ENCODE measurements around the gene TSKU.
A peak's percentile ranks its signal among the peaks of the same experiment; 100 is the strongest.

The TSKU gene

GRCh38 chr11:76796511-76797198, 13.5 kb downstream of the TSKU start:
- no peak for TF ChIP-seq CTCF (conservative IDR thresholded peaks at IDR 0.05)
- TF ChIP-seq ZFX (IDR thresholded peaks at IDR 0.05) = no peak
- no peak overlapping the region for H3K27ac ChIP-seq

GRCh38 chr11:76797341-76798201, 14.4 kb downstream of the TSKU start:
- H3K27ac ChIP-seq = no peak overlapping the region

GRCh38 chr11:76798202-76798581, 15.0 kb downstream of the TSKU start:
- no peak overlapping the region for H3K27ac ChIP-seq
- TF ChIP-seq ZFX (IDR thresholded peaks at IDR 0.05) = no peak
- TF ChIP-seq CTCF (conservative IDR thresholded peaks at IDR 0.05) = no peak

More at GRCh38 chr11:76797341-76798201, 14.4 kb downstream of the TSKU start:
- TF ChIP-seq CTCF (conservative IDR thresholded peaks at IDR 0.05) = no peak
- no peak for TF ChIP-seq ZFX (IDR thresholded peaks at IDR 0.05)

- H3K27ac ChIP-seq = no peak overlapping the region
- no peak for TF ChIP-seq CTCF (conservative IDR thresholded peaks at IDR 0.05)
- no peak for TF ChIP-seq ZFX (IDR thresholded peaks at IDR 0.05)
Observed at GRCh38 chr11:76798671-76799065, 15.5 kb downstream of the TSKU start.

GRCh38 chr11:76799066-76799804, 16.1 kb downstream of the TSKU start:
- no peak overlapping the region for H3K27ac ChIP-seq

GRCh38 chr11:76800466-76801200, 17.5 kb downstream of the TSKU start:
- TF ChIP-seq CTCF (conservative IDR thresholded peaks at IDR 0.05) (no peak), ZFX (IDR thresholded peaks at IDR 0.05) (no peak)
- H3K27ac ChIP-seq = peak overlapping the region; percentile 84

More at GRCh38 chr11:76799066-76799804, 16.1 kb downstream of the TSKU start:
- TF ChIP-seq ZFX (IDR thresholded peaks at IDR 0.05) (no peak), CTCF (conservative IDR thresholded peaks at IDR 0.05) (no peak)
